GM12875 (cell line): ENCODE results near the gene A4GALT.

ENCODE experiments used
- H3K4me3 ChIP-seq: one replicate; pipeline ENCODE4 v1.5.1; 2011; ENCODE audit warnings: low read depth, low read length, control low read depth
- CTCF ChIP-seq: IDR thresholded peaks from 2 replicates; pipeline ENCODE4 v1.5.1; 2011; ENCODE audit warnings: low read depth, mild to moderate bottlenecking, control low read depth, inconsistent platforms, low read length, moderate library complexity, borderline replicate concordance; ENCODE audit not compliant: insufficient read depth

A4GALT gene

GRCh38 chr22:42664976-42665831 lies 55.5 kb downstream of the A4GALT start:
- TF ChIP-seq CTCF = no peak
- no peak overlapping the region for H3K4me3 ChIP-seq

- TF ChIP-seq CTCF = peak; percentile 85
- H3K4me3 ChIP-seq = peak overlapping the region; percentile 76
Observed at GRCh38 chr22:42661985-42662831, 58.5 kb downstream of the A4GALT start.

GRCh38 chr22:42656578-42656977 lies 64.1 kb downstream of the A4GALT start:
- H3K4me3 ChIP-seq = no peak overlapping the region
- no peak for TF ChIP-seq CTCF

GRCh38 chr22:42655693-42656092 lies 65.0 kb downstream of the A4GALT start:
- no peak for TF ChIP-seq CTCF
- no peak overlapping the region for H3K4me3 ChIP-seq

GRCh38 chr22:42654436-42655073 lies 66.1 kb downstream of the A4GALT start:
- H3K4me3 ChIP-seq = no peak overlapping the region
- no peak for TF ChIP-seq CTCF

GRCh38 chr22:42653999-42654398 lies 66.7 kb downstream of the A4GALT start:
- TF ChIP-seq CTCF = no peak
- no peak overlapping the region for H3K4me3 ChIP-seq
